GM10248 (cell line): ENCODE measurements around the gene ZNF329.

Source experiments
- CTCF ChIA-PET: fragments of 300-600 bp; sonication (Branson Sonifier 250); formaldehyde crosslinking; extraction: SDS; loops from one replicate; lab custom pipeline; 2021; ENCODE audit warnings: antibody characterized with exemption; lab: Yijun Ruan, JAX
- POLR2A ChIA-PET: fragments of 350-650 bp; sonication (Branson Sonifier 250); formaldehyde crosslinking; extraction: SDS; loops from one replicate; lab custom pipeline; 2020; ENCODE audit warnings: antibody characterized with exemption; lab: Yijun Ruan, JAX
- DNase-seq: peaks from one replicate; pipeline ENCODE4 v3.0.0; 2012; ENCODE audit errors: extremely low spot score
- TF ChIP-seq, protein P1 (sequence below): IDR thresholded peaks from 2 replicates; pipeline ENCODE4 v1.5.1; 2012; ENCODE audit warnings: mild to moderate bottlenecking, low read depth; ENCODE audit errors: extremely low read depth, missing control alignments, control extremely low read depth

The ZNF329 gene

DNA sequence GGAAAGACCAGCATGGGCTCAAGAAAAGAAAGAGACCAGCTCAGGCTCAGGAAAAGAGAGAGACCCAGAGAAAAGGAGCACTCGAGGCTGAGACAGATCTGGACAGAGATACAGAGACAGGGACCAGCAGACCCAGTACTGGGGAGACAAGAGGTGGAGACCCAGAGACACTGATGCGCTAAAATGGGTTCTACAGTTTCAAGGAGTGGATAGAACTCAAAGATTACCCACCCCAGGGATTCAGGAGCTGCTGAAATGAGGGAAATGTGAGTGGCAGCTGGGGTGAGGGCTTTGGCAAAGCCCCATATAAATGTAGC lies 51.9 kb downstream of the ZNF329 start:
- POLR2A ChIA-PET = no interaction called here
- DNase-seq = no peak
- TF ChIP-seq, protein P1, sequence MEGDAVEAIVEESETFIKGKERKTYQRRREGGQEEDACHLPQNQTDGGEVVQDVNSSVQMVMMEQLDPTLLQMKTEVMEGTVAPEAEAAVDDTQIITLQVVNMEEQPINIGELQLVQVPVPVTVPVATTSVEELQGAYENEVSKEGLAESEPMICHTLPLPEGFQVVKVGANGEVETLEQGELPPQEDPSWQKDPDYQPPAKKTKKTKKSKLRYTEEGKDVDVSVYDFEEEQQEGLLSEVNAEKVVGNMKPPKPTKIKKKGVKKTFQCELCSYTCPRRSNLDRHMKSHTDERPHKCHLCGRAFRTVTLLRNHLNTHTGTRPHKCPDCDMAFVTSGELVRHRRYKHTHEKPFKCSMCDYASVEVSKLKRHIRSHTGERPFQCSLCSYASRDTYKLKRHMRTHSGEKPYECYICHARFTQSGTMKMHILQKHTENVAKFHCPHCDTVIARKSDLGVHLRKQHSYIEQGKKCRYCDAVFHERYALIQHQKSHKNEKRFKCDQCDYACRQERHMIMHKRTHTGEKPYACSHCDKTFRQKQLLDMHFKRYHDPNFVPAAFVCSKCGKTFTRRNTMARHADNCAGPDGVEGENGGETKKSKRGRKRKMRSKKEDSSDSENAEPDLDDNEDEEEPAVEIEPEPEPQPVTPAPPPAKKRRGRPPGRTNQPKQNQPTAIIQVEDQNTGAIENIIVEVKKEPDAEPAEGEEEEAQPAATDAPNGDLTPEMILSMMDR = no peak
- CTCF ChIA-PET = no interaction called here

DNA sequence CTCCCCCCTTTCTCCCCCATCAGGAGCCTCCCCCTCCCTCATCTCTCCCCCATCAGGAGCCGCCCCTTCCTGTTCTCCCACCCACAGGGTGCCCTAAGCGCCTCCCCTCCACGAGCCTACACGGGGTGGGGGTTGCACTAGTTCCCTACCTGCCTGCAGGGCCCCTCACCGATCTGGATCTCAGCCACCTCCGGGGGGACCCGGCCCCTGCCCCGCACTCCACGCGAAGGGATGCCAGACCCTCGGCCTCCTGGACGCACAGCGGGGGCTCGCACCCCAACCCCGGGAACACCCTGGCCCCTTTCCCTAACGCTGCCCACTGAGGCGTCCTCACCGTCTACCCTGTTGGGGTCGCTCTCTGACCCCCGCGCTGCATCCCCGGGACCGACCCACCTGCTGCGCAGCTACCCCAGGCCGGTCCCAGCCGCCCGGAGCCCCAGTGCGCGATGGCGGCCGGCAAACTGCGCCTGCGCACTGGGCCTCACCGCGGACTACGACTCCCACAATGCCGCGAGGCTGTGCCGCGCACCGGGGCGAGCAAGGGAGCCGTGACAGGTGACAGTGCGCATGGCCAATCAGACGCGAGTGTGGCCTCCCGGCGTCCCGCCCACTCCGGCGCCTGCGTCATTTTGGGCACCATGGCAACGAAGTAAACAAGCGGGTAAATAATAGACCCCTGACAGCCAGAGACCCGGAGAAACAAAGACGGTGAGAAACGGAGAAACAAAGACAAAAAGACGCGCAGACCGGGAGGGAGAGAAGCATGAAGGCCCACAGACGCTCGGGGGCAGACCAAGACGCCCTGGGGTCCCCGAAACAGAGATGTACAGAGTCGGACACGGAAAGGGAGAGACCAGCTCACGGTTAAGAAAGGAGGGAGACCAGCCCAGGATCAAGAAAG lies 52.6 kb downstream of the ZNF329 start, which contains the start of gene ZSCAN18:
TSS of gene ZSCAN18 (minus strand) at position 451 of the 901 bp plus-strand sequence. CDS start 7,964 bp downstream, outside the sequence.
- peak; percentile 91 for DNase-seq
- ChIA-PET POLR2A (no interaction called here), CTCF (no interaction called here)
- TF ChIP-seq, protein P1 = no peak

DNA sequence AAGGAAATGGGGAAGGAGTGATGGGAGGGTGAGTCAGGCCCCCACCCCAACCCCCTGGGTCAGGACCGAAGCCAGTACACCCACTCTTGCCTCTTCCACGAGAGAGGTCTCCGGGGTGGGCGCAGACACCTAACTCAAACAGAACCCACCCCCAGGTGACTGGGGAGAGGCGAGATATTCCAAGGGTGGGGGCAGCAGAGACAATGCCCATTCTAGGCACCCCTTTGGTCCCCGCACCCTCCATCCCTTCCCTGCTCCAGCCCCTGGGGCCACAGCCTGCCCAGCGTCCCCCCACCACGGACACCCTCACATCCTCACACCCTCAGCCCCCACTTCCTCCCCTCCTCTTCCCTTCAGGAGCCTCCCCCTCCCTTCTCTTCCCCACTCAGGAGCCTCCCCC lies 53.2 kb downstream of the ZNF329 start:
- TF ChIP-seq, protein P1 = no peak
- ChIA-PET POLR2A (no interaction called here), CTCF (no interaction called here)
- no peak for DNase-seq

DNA sequence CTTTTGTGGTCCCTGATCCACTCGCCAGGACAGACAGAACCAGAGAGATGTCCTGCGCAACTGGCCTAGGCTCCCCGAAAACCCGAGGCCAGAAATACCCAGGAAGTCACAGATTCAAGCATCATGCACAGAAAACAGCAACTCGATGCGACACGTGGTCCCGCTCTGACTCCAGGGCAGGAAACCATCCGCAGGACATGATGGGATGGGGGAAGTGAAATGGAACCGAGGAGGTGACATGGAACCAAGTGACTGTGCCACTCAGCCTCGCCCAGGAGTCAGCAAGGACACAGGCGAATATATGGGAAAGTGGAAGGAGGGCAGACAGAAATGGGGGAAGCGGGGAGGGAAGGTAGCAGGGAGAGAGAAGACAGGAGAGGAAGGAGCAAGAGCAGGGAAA lies 53.7 kb downstream of the ZNF329 start:
- no peak for DNase-seq
- ChIA-PET CTCF (no interaction called here), POLR2A (no interaction called here)
- TF ChIP-seq, protein P1 = no peak

DNA sequence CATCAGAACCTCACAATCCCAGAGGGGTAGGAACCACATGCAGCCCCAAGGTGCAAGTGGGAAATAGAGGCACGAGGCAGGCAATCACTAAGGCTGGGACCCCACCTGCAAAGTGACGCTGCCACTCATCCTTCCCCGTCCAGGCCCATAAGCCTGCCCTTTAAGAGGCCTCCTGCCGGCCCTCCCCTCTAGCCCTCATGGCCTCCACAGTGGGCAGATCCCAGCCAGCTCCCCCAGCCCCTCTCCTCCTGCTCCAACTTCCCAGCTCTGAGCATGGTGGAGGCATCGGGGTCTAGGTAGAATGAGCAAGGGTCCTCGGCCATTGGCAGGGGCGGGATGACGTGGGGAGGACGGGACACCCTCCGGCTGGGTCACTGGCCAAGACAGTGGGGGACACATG lies 55.3 kb downstream of the ZNF329 start:
- ChIA-PET CTCF (no interaction called here), POLR2A (no interaction called here)
- TF ChIP-seq, protein P1 = no peak
- no peak for DNase-seq

DNA sequence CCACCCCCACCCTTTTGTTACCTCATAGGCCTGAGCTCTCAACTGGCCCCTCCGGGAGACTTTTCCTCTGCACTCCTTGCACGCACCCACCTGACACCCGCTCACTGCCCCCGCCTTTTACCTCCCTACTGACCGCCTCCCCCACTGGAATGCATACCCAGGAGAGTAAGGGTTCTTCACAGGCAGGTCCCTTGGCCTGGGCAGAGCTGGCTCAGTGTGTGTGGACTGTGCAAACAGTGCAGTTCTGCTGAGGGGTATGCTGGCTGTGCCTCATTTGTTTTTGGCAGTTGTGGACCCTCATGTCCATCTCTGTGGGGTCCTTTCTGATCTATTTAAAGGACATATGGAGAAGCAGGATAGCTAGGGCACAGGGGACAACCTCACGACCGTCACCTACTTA lies 57.5 kb downstream of the ZNF329 start:
- POLR2A ChIA-PET = no interaction called here
- CTCF ChIA-PET = no interaction called here
- TF ChIP-seq, protein P1 = no peak
- DNase-seq = no peak
